HG03460 (cell line): ENCODE data around the gene GATA5.
A peak's percentile ranks its signal among the peaks of the same experiment; 100 is the strongest.
"Not testable (repeated sequence)": the region's sequence is repeated elsewhere in the genome, so short reads cannot be mapped to it uniquely, and the experiment has no call there.

Experiments used
- ATAC-seq: cut with Tn5 transposase; IDR thresholded peaks from one replicate; pipeline ENCODE4 v1.9.1; 2021; ENCODE audit not compliant: unreplicated experiment

GATA5 gene

DNA sequence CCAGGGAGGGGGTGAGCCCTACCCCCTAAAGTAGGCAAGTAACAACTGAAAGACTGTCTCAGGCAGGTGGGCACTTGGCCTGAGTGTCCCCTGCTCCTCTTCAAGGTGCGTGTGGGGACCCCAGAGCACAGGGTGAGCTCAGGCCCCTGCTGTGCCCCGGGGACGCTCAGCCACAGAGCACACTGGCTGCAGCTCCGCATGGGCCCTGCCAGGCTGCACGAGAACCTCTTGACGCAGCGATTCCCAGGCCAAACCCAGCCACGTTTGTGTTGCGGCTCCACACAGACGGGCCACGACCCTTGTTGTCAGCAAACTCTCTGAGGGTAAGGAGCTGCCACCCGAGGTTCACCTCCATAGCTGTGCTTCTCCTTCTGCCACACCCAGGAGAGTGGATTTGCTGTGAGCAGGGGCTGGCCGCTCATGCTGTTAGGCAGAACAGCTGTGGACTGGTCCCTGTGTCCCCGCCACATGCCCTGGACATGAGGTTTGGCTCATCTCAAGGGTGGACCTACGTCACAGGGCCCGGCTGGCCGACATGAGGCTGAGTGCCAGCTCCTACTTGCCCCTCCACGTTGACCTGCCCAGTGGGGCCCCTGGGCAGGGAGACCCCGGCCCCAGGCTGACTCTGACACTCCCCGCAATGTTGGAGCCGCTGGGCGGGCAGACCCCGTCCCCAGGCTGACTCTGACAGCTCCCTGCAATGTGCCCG is 29.7 kb upstream of the GATA5 start:
- ATAC-seq, result no peak

DNA sequence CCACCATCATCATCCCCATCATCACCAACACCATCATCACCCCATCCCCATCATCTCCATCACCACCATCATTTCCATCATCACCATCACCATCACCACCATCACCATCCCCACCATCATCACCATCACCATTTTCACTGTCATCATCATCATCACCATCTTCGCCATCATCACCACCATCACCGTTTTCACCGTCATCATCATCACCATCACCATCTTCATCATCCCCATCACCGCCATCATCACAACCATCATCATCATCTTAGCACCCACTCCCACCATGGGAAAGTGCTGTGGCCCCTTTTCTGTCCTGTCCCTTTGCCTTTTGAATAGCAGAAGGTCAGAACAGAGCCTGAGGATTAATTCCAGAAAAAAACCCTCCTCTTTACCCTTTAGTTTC is 28.5 kb upstream of the GATA5 start:
- no peak for ATAC-seq

DNA sequence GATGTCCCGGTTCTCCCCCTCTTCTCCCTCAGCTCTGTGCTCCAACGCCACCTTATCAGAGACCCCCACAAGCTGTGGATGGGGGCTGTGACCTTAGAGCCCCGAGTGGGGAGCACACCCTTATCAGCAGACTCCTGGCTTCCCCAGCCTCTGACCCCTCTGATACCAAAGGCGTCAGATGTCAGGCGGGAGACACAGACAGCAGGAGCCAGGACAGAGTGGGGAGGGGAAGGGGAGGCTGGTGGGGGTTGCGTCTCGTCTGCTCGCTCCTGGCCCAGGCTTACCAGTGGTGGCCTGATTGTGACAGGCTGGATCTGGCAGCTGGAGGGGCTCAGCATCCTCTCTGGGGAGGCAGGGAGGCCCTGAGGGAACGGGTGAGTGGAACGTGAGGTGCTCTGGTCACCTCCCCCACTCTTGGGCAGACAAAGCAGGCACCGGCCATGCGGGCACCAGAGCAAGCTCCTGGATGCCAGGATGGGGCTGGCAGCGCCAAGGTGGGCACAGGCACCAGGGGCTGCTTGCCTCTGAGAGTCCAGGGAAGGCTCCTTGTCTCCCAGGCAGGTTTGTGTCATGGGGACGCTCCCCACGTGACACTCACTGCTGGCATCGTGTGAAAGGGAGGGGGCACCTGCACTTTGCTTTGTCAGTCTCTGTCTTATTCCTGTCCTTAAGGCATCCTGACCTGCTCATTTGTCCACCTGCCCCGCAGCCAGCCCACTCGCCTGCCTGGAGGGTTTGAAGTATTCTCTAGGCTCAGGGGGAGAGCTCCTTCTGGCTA is 27.8 kb upstream of the GATA5 start:
- ATAC-seq, result no peak

DNA sequence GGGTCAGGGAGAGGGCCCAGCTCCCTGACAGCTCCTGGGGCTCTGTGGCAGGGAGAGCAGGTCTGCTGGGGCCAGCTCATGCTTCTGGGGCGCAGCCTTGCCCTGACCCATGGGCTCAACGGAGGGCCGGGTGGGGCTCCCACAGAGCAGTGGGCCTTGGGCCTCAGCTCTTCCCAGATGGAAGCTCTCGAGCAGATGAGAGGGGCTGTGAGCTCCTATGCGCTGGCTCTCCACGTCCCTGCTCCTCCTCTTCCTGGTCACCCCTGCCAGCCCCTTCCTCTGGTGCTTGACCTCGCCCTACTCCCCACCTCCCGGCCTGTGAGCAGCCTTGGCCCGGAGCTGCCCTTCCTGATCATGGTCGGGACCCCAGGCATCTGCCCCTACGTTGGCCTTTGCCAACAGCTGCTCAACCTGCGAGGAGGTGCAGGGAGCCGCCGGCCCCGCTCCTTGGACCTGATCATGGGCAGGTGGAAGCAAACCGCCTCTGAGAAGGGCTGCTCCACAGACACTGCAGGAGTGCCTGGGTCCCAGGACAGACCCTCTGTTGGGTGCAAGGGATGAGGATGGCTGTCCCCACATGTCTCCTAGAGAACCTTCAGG is 26.8 kb upstream of the GATA5 start:
- ATAC-seq, result no peak

DNA sequence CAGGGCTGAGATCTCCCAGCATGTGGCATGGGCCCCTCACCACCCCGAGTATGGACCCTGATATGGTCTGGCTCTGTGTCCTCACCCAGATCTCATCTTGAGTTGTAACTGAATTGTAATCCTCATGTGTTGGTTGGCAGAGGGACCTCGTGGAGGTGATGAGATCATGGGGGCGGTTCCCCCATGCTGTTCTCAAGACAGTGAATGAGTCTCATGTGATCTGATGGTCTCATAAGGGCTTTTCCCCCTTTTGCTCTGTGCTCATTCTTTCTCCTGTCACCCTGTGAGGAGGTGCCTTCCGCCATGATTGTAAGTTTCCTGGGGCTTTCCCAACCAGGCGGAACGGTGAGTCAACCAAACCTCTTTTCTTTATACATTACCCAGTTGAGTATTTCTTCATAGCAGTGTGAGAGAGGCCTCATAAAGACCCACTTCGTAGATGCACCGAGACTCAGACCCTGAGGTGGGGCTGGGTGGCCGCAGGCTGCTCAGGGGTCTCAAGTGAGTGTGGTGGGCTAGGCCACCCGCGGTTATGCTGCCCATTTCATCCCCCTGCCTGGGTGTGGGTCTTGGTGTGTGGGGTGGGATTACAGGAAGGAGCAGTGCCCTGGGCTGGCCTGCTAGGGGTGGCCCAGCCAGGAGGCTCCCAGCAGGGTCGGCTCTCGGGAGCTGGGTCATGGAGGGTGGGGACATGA is 26.2 kb upstream of the GATA5 start:
- ATAC-seq, result peak; percentile 65

DNA sequence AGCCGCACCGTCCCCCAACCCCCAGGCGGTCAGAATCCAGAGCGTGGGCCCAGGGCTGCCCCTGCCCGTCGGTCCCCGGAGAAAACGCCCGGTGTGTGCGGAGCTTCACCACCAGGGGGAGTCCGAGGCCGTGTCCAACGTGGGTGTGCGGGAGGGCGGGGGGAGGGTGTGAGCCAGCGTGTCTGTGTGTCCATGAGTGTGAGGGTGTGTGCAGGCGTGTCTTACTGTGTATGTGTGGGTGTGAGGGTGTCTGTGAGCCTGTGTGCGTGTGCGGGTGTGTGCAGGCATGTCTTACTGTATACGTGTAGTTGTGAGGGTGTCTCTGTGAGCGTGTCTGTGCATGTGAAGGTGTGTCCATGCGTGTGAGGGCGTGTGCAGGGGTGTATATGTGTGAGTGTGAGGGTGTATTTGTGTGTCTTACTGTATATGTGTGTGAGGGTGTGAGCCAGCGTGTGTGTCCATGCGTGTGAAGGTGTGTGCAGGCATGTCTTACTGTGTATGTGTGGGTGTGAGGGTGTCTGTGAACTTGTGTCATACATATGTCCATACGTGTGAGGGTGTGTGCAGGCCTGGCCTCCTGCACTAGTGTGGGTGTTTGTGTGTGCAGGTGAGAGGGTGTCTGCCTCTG is 24.6 kb upstream of the GATA5 start:
- no peak for ATAC-seq

DNA sequence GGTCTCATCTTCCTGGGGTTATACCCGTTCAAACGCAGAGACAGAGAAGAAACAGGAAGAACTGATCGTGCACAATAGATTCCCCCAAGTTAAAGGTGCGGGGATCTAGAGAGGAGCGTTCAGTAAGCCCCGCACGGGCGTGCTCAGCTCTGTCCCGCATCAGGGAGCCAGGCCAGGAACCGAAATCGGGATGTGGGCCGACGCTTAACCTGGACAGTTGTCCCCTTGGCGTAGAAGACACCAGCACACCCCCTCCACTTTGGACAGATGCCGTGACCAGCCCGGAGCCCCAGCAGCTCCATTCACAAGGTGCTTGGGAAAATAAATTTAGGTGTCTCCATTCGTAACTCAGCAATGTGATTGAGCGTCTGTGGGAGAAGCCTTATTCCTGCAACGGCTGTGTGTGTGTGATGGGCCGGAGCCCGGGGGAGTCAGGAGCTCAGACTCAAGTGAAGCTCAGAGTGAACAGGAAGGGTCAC is 24.0 kb upstream of the GATA5 start:
- ATAC-seq, result no peak

DNA sequence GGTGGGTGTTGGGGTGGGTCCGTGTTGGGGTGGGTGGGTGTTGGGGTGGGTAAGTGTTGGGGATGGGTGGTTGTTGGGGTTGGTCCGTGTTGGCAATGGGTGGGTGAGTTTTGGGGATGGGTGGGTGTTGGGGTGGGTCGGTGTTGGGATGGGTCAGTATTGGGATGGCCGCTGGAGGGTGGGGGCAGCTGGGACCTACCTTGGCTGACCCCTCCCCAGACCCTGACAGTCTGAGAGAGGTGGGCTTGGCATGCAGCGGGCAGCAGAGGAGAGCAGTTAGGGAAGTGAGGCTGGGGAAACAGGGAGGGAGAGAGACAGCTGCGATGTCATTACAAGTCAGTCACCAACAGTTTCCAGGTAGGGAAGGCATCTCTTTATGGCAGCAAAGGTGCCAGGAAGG is 23.1 kb upstream of the GATA5 start:
- no peak for ATAC-seq

DNA sequence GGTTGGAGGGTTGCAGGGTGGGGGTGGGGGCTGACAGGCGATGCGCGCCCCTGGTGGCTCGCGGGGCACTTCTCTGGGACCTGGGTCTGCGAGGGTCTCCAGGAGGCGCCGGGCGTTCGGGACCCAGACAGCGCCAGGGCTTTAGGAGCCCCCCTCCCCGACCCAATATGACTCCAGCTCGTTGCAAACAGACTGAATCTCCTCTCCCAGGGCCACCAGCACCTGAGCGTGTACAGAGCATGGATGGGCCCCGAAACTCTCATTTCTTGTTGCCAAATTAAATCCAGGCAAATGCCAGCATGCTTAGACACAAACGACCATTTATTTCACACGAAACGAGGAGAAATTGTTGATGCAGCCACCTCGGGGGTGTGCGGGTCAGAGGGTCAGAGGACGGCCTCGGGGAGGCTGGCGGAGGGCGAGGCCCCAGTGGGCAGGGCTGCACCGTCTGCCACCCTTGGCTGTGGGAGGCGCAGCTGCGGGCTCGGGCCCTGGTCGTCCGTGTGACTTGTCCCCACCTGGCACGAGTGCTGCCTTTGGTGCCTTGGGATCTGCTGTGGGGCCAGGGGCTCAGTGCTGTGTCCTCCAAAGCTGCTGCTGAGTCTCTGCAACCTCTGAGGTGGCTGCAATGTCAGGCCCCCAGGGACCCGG is 20.9 kb upstream of the GATA5 start:
- ATAC-seq, result no peak

DNA sequence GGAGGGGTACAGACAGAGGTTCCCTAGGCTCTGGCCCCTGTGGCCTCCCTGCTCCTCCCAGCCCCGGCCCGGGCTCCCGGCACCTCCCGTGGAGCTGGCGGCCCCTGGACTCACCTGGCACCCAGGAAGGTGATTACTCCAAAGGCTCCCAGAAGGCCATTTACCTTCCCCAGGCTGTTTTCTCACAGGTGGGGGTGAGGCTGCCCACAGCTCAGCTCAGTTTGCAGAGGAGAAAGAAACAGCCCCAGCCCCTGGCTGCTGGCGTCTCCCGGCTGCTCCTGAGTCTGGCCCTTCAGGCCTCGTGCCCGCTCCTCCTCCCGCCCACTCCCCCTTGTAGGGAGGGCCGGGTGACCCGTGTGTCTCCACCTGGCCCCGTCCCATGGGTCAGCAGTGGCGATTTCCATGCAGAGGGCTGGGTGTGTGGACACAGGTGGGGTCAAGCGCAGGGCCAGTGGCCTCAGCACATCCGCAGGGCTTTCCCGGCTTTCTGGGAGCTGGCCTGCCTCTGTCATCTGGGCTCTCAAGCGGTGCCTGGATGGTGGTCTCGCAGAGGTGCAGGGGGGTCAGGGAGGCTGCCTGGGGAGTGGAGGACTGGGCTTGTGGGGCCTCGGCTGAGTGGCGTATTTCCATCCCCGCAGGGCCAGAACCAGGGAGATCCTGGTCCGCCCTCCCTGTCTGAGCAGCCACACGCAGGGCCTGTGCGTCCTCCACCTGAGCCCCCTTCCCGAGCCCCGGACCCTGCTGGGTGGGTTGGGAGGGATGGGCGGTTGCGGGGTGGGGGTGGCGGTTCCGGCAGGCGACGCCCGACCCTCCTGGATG is 20.2 kb upstream of the GATA5 start:
- no peak for ATAC-seq

DNA sequence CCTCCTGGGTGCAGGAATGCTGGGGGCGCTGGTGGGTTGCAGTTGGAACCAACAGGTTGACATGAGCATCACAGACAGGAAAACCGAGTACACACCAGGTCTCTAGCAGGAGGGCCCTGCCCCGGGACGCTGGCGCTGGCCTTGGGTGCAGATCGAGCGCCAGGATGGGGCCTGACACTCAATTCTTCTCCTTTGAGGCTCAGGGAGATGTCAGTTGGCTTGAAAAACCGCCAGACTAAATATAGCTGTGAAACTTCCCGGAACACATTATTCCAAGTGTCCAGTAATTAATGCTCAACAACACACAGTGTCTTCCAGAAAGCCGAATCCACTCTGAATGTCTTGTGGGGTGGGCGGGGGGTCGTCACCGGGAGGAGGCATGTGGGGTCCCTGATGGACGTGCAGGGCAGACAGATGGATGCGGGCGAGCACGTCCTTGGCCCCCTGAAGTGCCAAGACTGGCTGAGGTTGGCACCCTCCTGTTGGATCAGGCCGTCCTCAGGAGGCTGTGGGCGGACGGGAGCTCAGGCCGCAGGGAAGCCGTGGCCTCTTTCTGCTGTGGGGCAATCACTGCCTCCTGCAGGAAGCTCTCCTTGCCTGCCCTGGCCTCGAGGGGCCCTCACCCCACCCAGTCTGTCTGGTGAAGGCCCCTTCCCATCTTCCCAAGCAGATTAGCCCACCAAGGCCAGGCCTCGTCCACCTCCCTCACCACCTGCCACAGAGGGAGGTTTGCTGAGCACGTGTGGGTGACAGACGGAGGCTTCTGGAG is 19.4 kb upstream of the GATA5 start:
- ATAC-seq, result no peak

DNA sequence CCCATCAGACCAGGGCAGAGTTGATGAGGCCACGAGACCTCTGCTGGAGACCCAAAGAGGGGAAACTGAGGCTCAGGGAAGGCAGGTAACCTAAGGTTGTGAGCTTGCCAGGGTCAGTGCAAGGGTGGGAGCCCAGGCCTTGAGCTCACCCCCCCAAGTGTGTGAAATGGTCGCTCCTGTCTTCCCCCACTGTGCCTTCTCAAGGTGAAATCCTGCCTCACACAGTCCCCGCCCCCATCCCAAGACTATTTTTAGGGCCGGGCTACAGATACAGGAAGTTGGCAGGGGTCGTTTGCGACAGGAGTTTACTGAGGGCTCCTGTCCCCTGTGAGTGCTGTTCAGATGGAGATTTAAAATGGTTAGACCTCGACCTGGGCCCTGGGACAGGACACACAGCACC is 18.7 kb upstream of the GATA5 start:
- ATAC-seq, result no peak

DNA sequence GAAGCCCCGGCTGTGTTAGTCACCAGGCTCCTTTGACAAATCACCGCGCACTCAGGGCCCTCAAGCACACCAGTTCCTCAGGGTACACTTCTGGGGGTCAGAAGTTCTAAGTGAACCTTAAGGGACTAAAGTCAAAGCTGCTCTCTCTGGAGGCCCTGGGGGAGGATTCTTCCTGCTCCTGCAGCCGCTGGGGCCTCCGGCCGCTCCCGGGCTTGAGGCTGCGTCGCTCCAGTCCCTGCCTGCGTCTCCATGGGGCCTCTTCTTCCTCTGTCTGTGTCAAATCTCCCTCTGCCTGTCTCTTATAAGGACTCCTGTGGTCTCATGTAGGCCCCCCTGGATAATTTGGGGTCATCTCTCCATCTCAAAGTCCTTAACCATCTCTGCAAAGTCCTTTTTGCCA is 18.1 kb upstream of the GATA5 start:
- no peak for ATAC-seq

DNA sequence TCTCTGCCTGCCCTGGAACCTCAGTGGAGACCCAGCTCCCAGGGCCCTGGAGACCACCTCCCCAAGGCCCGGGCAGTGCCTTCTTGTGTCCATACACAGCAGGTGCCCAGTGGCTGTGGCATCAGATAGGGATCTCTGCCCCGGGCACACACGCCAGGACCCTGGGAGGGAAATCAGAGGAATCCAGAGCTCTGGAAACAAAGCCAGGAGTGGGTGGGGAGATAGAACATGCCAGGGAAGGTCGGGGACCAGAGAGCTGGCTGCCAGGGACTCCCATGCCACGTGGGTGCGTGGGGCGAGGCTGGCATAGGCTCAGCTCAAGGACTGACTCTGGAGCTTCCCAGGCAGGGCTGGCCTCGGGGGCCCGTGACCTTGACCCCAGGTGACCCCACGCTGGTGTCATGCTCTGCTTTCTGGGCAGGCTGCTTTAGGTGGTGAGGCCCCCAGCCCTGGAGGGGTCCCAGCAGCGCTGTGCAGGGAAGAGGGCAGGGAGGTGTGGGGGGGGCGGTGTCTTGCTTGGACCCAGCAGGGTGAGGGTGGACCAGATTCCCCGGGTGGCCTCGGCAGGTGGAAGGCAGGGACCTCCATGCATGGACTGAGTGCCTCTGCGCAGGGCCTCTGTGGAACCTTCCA is 17.6 kb upstream of the GATA5 start:
- ATAC-seq, result no peak

DNA sequence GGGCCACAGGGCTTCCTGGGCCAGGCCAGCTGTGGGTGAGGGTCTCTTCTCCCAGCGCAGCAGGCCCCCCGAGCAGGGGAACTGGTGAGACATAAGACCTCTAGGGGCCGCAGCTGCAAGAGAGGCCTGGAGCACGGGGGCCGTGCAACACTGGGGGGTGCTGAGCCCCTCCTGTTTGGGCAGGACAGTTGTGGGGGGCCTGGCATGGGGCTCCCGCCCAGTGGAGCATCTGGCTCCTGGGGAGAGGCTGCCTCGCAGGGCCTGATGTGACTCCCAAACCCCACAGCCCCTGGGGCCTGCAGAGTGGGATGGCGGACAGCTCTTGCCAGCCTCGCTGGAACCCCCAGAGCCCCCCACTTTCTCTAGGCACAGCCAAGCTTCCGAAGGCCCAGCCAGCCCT is 16.9 kb upstream of the GATA5 start:
- ATAC-seq, result no peak

DNA sequence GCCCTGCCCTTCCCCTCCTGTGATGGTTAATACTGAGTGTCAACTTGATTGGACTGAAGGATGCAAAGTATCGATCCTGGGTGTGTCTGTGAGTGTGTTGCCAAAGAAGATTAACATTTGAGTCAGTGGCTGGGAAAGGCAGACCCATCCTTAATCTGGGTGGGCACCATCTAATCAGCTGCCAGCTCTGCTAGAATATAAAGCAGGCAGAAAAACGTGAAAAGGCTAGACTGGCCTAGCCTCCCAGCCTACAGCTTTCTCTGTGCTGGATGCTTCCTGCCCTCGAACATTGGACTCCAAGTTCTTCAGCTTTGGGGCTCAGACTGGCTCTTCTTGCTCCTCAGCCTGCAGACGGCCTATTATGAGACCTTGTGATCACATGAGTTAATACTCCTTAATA is 15.0 kb upstream of the GATA5 start:
- not testable (repeated sequence) for ATAC-seq

DNA sequence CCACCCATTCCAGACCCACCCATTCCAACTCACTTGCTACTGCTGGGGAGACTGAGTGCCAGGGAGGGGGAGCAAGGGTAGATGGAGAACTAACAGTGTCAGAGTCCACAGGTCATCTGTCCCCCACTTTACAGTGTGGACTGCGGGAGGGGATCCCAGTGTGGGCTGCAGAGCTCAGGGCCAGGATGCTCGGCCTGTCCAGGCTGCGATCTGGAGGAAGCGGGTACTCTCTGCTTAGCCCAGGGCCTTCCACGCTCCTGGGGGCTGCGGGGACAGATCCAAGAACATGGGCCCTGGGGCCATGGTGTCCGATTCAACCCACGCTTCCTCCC is 14.1 kb upstream of the GATA5 start:
- ATAC-seq, result no peak

DNA sequence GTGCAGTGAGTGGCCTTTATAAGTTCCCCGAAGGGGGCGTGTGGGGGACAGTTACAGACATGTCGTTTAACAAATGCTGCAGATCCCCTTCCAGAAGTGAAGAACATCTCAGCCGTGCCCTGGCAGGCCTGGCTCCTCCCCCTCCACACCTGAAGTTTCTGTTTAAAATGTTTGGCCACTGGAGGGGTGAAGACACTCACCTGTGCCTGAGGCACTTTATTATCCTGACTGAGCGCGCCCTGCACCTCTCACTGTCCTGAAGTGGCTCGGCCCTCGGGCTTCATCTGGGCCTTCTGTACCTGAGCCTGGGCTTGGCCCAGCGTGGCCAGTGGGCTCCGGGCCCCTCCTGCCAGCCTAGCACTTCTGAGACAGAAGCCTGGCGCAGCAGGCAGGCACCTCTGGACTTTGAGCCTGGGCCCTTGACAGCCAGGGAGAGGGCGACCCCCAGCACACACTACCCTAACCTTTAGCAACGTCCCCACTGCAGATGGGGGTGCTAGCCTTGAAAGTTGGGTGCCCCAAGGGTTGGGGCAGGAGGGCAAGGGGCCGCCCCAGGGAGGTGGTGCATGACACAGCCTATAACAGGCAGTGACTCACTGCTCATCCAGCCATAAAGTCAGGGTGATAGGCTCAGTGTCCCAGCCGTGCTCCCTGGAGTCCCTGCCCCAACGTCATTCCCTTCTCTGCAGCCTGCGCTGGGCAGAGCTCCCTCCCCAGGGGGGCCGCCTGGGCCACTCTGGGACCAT is 13.6 kb upstream of the GATA5 start:
- no peak for ATAC-seq
